ENCODE data around the gene ENOX1. TPM values are rescaled to one million over a fixed set of nuclear protein-coding genes. Genes with fewer than 3 reads are reported as not detected.

ENOX1 gene
- total RNA-seq, 1 donor from 2014 or later, result 1.7 TPM

DNA sequence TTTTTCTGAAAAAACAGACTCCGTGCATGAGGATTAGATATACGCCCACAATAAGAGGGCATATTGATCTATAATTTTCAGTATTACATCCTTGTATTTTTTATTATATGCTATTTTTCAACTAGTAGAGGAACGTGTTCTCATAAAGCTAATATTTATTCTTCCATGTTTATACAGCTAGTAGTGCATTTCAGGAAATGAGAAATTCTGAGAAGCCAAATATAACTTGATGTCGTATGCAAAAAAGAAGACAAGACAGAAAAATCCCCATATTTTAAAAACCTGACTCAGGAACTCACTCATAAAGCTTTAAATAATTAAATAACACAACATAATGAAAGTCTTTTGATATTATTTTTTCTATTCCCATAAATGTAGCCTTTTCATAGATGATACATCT, 308.6 kb downstream of the ENOX1 start:
- Mint-ChIP-seq H3K36me3 (ENCODE audit: low read depth, unreplicated experiment) (no peaks in the 10 kb centered on the region), H3K4me1 (ENCODE audit: unreplicated experiment) (peaks cover 13% of the 10 kb centered on the region)
- no peak for TF ChIP-seq CTCF (IDR thresholded peaks at IDR 0.05; ENCODE audit: unreplicated experiment)

DNA sequence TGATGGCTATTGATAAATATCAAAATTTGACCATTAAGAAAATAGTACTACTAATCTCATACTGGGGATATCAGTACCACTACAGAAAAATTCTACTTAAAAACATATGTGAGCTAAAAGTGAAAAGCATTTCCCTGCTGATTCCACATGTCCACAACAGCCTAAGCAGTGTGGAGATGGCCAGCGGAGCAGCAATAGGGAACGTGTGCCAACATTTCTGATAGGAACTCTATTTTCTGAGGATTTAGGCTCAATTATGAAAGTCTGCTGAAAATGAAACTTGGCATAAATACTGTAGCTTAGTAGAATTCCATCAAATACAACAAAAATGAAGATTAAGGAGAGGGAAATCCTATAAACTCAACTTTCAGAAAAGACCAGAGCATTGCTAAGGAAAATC, 311.6 kb downstream of the ENOX1 start:
- peaks cover 12% of the 10 kb centered on the region for H3K4me1 Mint-ChIP-seq (ENCODE audit: unreplicated experiment)
- no peaks in the 10 kb centered on the region for H3K36me3 Mint-ChIP-seq (ENCODE audit: low read depth, unreplicated experiment)
- no peak for DNase-seq (ENCODE audit: low spot score)
- no peak overlapping the region for H3K4me3 Mint-ChIP-seq (ENCODE audit: unreplicated experiment)
- TF ChIP-seq CTCF (IDR thresholded peaks at IDR 0.05; ENCODE audit: unreplicated experiment), result no peak
- no peaks in the 10 kb centered on the region for H3K27me3 Mint-ChIP-seq (ENCODE audit: unreplicated experiment)
- H3K9me3 Mint-ChIP-seq (ENCODE audit: unreplicated experiment), result no peaks in the 10 kb centered on the region
- no peak overlapping the region for H3K27ac Mint-ChIP-seq (ENCODE audit: unreplicated experiment)

More for the DNA sequence above, 308.6 kb downstream of the ENOX1 start:
- no peak for DNase-seq (ENCODE audit: low spot score)
- H3K4me3 Mint-ChIP-seq (ENCODE audit: unreplicated experiment), result no peak overlapping the region
- no peaks in the 10 kb centered on the region for H3K9me3 Mint-ChIP-seq (ENCODE audit: unreplicated experiment)
- no peak overlapping the region for H3K27ac Mint-ChIP-seq (ENCODE audit: unreplicated experiment)
- H3K27me3 Mint-ChIP-seq (ENCODE audit: unreplicated experiment), result no peaks in the 10 kb centered on the region

GRCh38 chr13:43473437-43473836, 313.3 kb downstream of the ENOX1 start:
- no peak for TF ChIP-seq CTCF (IDR thresholded peaks at IDR 0.05; ENCODE audit: unreplicated experiment)
- Mint-ChIP-seq H3K4me1 (ENCODE audit: unreplicated experiment) (peaks cover 12% of the 10 kb centered on the region), H3K27me3 (ENCODE audit: unreplicated experiment) (no peaks in the 10 kb centered on the region), H3K27ac (ENCODE audit: unreplicated experiment) (no peak overlapping the region), H3K9me3 (ENCODE audit: unreplicated experiment) (no peaks in the 10 kb centered on the region), H3K4me3 (ENCODE audit: unreplicated experiment) (no peak overlapping the region), H3K36me3 (ENCODE audit: low read depth, unreplicated experiment) (no peaks in the 10 kb centered on the region)
- DNase-seq (ENCODE audit: low spot score), result no peak

DNA sequence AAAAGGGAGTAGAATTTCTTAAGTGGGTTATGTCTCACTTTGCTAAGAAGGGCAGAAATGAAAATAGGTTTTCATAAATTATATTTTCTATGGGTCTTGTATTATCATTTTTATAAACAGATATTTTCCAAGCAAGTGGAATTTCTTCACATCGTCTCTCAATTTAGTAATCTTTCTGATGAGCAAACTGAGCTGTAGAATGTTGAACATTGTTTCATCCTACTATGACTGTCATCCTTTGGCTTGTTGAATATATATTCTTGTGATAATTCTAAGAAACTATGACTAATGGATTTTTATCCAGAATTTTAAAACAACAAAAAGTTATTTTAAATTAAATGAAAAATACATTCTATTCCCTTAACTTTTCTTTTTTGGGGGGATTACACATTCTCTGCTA, 313.8 kb downstream of the ENOX1 start:
- Mint-ChIP-seq H3K4me3 (ENCODE audit: unreplicated experiment) (no peak overlapping the region), H3K9me3 (ENCODE audit: unreplicated experiment) (no peaks in the 10 kb centered on the region), H3K27me3 (ENCODE audit: unreplicated experiment) (no peaks in the 10 kb centered on the region), H3K36me3 (ENCODE audit: low read depth, unreplicated experiment) (no peaks in the 10 kb centered on the region), H3K4me1 (ENCODE audit: unreplicated experiment) (peaks cover 12% of the 10 kb centered on the region), H3K27ac (ENCODE audit: unreplicated experiment) (no peak overlapping the region)
- no peak for TF ChIP-seq CTCF (IDR thresholded peaks at IDR 0.05; ENCODE audit: unreplicated experiment)
- DNase-seq (ENCODE audit: low spot score), result no peak

GRCh38 chr13:43472339-43472738, 314.4 kb downstream of the ENOX1 start:
- Mint-ChIP-seq H3K27me3 (ENCODE audit: unreplicated experiment) (no peaks in the 10 kb centered on the region), H3K36me3 (ENCODE audit: low read depth, unreplicated experiment) (no peaks in the 10 kb centered on the region), H3K27ac (ENCODE audit: unreplicated experiment) (no peak overlapping the region), H3K4me3 (ENCODE audit: unreplicated experiment) (no peak overlapping the region), H3K4me1 (ENCODE audit: unreplicated experiment) (peaks cover 12% of the 10 kb centered on the region), H3K9me3 (ENCODE audit: unreplicated experiment) (no peaks in the 10 kb centered on the region)
- TF ChIP-seq CTCF (IDR thresholded peaks at IDR 0.05; ENCODE audit: unreplicated experiment), result no peak
- DNase-seq (ENCODE audit: low spot score), result no peak
